ENCODE results near the gene SMYD5.

DNA sequence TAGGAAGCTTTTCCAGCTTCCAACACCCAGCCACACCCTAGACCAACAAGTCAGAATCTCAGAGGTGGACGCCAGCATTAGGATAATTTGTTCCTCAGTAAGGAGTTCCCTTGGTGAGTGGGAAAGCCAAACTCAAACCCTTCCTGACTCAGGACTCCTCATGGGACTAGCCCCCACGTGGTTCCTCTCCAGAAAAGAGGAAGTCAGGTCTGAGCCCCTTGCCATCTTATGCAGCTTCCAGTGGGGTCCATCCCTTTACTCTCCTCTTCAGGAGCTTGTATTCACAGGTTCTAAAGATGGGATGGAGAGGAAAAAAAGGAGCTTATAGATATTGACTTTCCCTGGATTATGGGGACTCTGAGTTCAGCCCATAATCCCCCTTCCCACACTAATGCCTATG lies 26.5 kb upstream of the SMYD5 start:
- TF ChIP-seq, protein P1, sequence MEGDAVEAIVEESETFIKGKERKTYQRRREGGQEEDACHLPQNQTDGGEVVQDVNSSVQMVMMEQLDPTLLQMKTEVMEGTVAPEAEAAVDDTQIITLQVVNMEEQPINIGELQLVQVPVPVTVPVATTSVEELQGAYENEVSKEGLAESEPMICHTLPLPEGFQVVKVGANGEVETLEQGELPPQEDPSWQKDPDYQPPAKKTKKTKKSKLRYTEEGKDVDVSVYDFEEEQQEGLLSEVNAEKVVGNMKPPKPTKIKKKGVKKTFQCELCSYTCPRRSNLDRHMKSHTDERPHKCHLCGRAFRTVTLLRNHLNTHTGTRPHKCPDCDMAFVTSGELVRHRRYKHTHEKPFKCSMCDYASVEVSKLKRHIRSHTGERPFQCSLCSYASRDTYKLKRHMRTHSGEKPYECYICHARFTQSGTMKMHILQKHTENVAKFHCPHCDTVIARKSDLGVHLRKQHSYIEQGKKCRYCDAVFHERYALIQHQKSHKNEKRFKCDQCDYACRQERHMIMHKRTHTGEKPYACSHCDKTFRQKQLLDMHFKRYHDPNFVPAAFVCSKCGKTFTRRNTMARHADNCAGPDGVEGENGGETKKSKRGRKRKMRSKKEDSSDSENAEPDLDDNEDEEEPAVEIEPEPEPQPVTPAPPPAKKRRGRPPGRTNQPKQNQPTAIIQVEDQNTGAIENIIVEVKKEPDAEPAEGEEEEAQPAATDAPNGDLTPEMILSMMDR (IDR thresholded peaks at IDR 0.05) = no peak
- no peak for TF ChIP-seq POLR2A (IDR thresholded peaks at IDR 0.05)
